ENCODE measurements around the gene DCX.

- TF ChIP-seq EZH2 (IDR thresholded peaks at IDR 0.05; ENCODE audit: borderline replicate concordance, low read length) (no peak), CTCF (conservative IDR thresholded peaks at IDR 0.05 in 1 of 2, IDR thresholded peaks at IDR 0.05 in 1 of 2; ENCODE audit: extremely low read depth in 1 of 2, insufficient read depth in 1 of 2, low read depth in 1 of 2, low read length in 2 of 2) (no peak)
Observed at GRCh38 chrX:111444881-111445280, 32.9 kb upstream of the DCX start.

All from mammary epithelial cell (primary cell).